HEK293 (cell line): ENCODE measurements around the gene SEC24C.
"Not testable (repeated sequence)": the region's sequence is repeated elsewhere in the genome, so short reads cannot be mapped to it uniquely, and the experiment has no call there.

ENCODE experiments used
- CTCF ChIA-PET: fragments of 350-600 bp; formaldehyde crosslinking; extraction: SDS; loops from one replicate; lab custom pipeline; 2021; ENCODE audit warnings: antibody characterized with exemption; lab: Yijun Ruan, JAX
- POLR2A ChIA-PET: fragments of 300-600 bp; formaldehyde crosslinking; extraction: SDS; loops from one replicate; lab custom pipeline; 2020; ENCODE audit warnings: antibody characterized with exemption, inconsistent platforms; lab: Yijun Ruan, JAX
- H3K27ac ChIP-seq: fragments of 200-500 bp; sonication (Bioruptor generic); 2 replicates; pipeline ENCODE4 v1.5.1; 2014; ENCODE audit warnings: low read depth, low read length, control low read depth, inconsistent platforms; ENCODE audit errors: extremely low read depth
- H3K36me3 ChIP-seq, 2 experiments: fragments of 200-500 bp in 1 of 2; sonication (Bioruptor generic) in 1 of 2; 1 replicate in 1 of 2; 2 replicates in 1 of 2; pipeline ENCODE4 v1.5.1; 2014 to 2017; ENCODE audit warnings: inconsistent platforms in 2 of 2, low read length in 2 of 2; ENCODE audit not compliant: control insufficient read depth in 2 of 2, insufficient read depth in 1 of 2
- H3K4me1 ChIP-seq: fragments of 200-500 bp; sonication (Bioruptor generic); 2 replicates; pipeline ENCODE4 v1.5.1; 2014; ENCODE audit warnings: mild to moderate bottlenecking, low read length, inconsistent platforms; ENCODE audit not compliant: control insufficient read depth, insufficient read depth
- H3K4me3 ChIP-seq: 2 replicates; pipeline ENCODE4 v1.5.1; 2011; ENCODE audit warnings: low read depth, mild to moderate bottlenecking, control low read depth, low read length, moderate library complexity
- H3K9me3 ChIP-seq: fragments of 200-500 bp; sonication (Bioruptor generic); 2 replicates; pipeline ENCODE4 v1.5.1; 2014; ENCODE audit warnings: low read depth, low read length, inconsistent platforms; ENCODE audit not compliant: control insufficient read depth, insufficient read depth
- CTCF ChIP-seq: fragments of 450-650 bp; formaldehyde crosslinking; IDR thresholded peaks from 2 replicates; pipeline ENCODE4 v1.5.1; 2016; ENCODE audit warnings: missing biosample characterization, missing genetic modification characterization
- ELK4 ChIP-seq: IDR thresholded peaks from 2 replicates; pipeline ENCODE4 v1.6.1; 2011; ENCODE audit warnings: mild to moderate bottlenecking, low read depth, low read length, borderline replicate concordance
- GLIS1 ChIP-seq: fragments of 450-650 bp; formaldehyde crosslinking; IDR thresholded peaks from 2 replicates; pipeline ENCODE4 v1.5.1; 2016; ENCODE audit warnings: missing biosample characterization, missing genetic modification characterization
- ZBTB10 ChIP-seq: fragments of 450-650 bp; formaldehyde crosslinking; IDR thresholded peaks from 2 replicates; pipeline ENCODE4 v1.5.1; 2016; ENCODE audit warnings: missing biosample characterization, missing genetic modification characterization
- ZBTB17 ChIP-seq: fragments of 450-650 bp; formaldehyde crosslinking; IDR thresholded peaks from 2 replicates; pipeline ENCODE4 v1.5.1; 2016; ENCODE audit warnings: missing biosample characterization, missing genetic modification characterization
- ZNF132 ChIP-seq: fragments of 450-650 bp; formaldehyde crosslinking; IDR thresholded peaks from 2 replicates; pipeline ENCODE4 v1.5.1; 2017; ENCODE audit warnings: missing biosample characterization, missing genetic modification characterization, borderline replicate concordance
- ZNF157 ChIP-seq: fragments of 450-650 bp; formaldehyde crosslinking; IDR thresholded peaks from 2 replicates; pipeline ENCODE4 v1.5.1; 2016; ENCODE audit warnings: missing biosample characterization, missing genetic modification characterization
- ZNF184 ChIP-seq: fragments of 450-650 bp; IDR thresholded peaks from 2 replicates; pipeline ENCODE4 v1.5.1; 2018; ENCODE audit warnings: missing biosample characterization, mild to moderate bottlenecking, missing genetic modification characterization
- ZNF19 ChIP-seq: fragments of 450-650 bp; formaldehyde crosslinking; IDR thresholded peaks from 2 replicates; pipeline ENCODE4; 2016; ENCODE audit warnings: missing biosample characterization, missing genetic modification characterization, low read depth
- ZNF211 ChIP-seq: fragments of 450-650 bp; formaldehyde crosslinking; IDR thresholded peaks from 2 replicates; pipeline ENCODE4 v1.5.1; 2016; ENCODE audit warnings: low read depth, missing biosample characterization, missing genetic modification characterization
- ZNF223 ChIP-seq: fragments of 450-650 bp; formaldehyde crosslinking; IDR thresholded peaks from 2 replicates; pipeline ENCODE4 v1.5.1; 2016; ENCODE audit warnings: missing biosample characterization, missing genetic modification characterization
- ZNF266 ChIP-seq: fragments of 450-650 bp; formaldehyde crosslinking; IDR thresholded peaks from 2 replicates; pipeline ENCODE4 v1.5.1; 2016; ENCODE audit warnings: missing biosample characterization, missing genetic modification characterization, low read depth
- ZNF350 ChIP-seq: fragments of 450-650 bp; formaldehyde crosslinking; IDR thresholded peaks from 2 replicates; pipeline ENCODE4 v1.5.0; 2017; ENCODE audit warnings: missing biosample characterization, mild to moderate bottlenecking, missing genetic modification characterization
- ZNF514 ChIP-seq: fragments of 450-650 bp; formaldehyde crosslinking; IDR thresholded peaks from 2 replicates; pipeline ENCODE4 v1.5.1; 2016; ENCODE audit warnings: missing biosample characterization, missing genetic modification characterization
- ZNF529 ChIP-seq: fragments of 450-650 bp; formaldehyde crosslinking; IDR thresholded peaks from 2 replicates; pipeline ENCODE4 v1.5.1; 2017; ENCODE audit warnings: missing genetic modification characterization, missing biosample characterization; ENCODE audit not compliant: insufficient replicate concordance
- ZNF639 ChIP-seq: fragments of 450-650 bp; formaldehyde crosslinking; IDR thresholded peaks from 2 replicates; pipeline ENCODE4 v1.5.1; 2016; ENCODE audit warnings: missing biosample characterization, missing genetic modification characterization
- ZNF701 ChIP-seq: fragments of 450-650 bp; formaldehyde crosslinking; IDR thresholded peaks from 2 replicates; pipeline ENCODE4 v1.5.1; 2016; ENCODE audit warnings: missing biosample characterization, missing genetic modification characterization
- ZNF76 ChIP-seq: fragments of 450-650 bp; formaldehyde crosslinking; IDR thresholded peaks from 2 replicates; pipeline ENCODE4; 2016; ENCODE audit warnings: low read depth, missing biosample characterization, missing genetic modification characterization, borderline replicate concordance
- ZSCAN23 ChIP-seq: fragments of 450-650 bp; formaldehyde crosslinking; IDR thresholded peaks from 2 replicates; pipeline ENCODE4 v1.5.1; 2016; ENCODE audit warnings: missing biosample characterization, missing genetic modification characterization
- ZSCAN5A ChIP-seq: fragments of 450-650 bp; formaldehyde crosslinking; IDR thresholded peaks from 2 replicates; pipeline ENCODE4 v1.5.1; 2016; ENCODE audit warnings: missing biosample characterization, missing genetic modification characterization

The SEC24C gene

GRCh38 chr10:73786512-73786885, 42.3 kb downstream of the SEC24C start:
- peaks cover 8% of the 10 kb centered on the region; the same call in 1 of the 2 replicates for H3K4me1 ChIP-seq
- TF ChIP-seq ZNF19 (tag by site-specific recombination): no peak
- TF ChIP-seq ZNF211 (tag by site-specific recombination): no peak
- no peak for TF ChIP-seq ZNF132 (tag by site-specific recombination)
- no peak for TF ChIP-seq ZBTB10
- 0 out of 2 replicates have a peak, but pooled peaks have one; percentile 42 for TF ChIP-seq ZNF76
- no peak for TF ChIP-seq ZNF639 (tag by site-specific recombination)
- no peak for TF ChIP-seq ZNF529
- TF ChIP-seq ZBTB17 (tag by site-specific recombination): peak; percentile 4; the same call in 1 of the 2 replicates
- peaks cover 0 to 44% of the 10 kb centered on the region in 2 experiments; a peak in 2 of 3 replicates for H3K36me3 ChIP-seq
- H3K9me3 ChIP-seq: no peaks in the 10 kb centered on the region
- POLR2A ChIA-PET: interaction anchor here (0.8 to 2.1 kb wide), 8 partner anchors 9 to 392 kb away, joined by 3 to 18 read pairs (median 5); a partner anchor contains a TSS
- H3K4me3 ChIP-seq: peak overlapping the region; percentile 93
- CTCF ChIA-PET: interaction anchor here (1.0 kb wide), 1 partner anchor 295 kb away, joined by 4 read pairs; no protein-coding TSS in a partner anchor
- 0 out of 2 replicates have a peak overlapping the region, but pooled peaks have one; percentile 74 for H3K27ac ChIP-seq

GRCh38 chr10:73787031-73787800, 43.0 kb downstream of the SEC24C start:
- not testable (repeated sequence) for H3K4me1 ChIP-seq, H3K27ac ChIP-seq, H3K9me3 ChIP-seq, H3K4me3 ChIP-seq
- ChIA-PET POLR2A (interaction anchor here (0.8 to 2.1 kb wide), 4 partner anchors 8 to 391 kb away, joined by 3 to 18 read pairs (median 6); a partner anchor contains a TSS), CTCF (interaction anchor here (0.7 to 1.0 kb wide), 2 partner anchors 294 to 486 kb away, joined by 3 to 4 read pairs; no protein-coding TSS in a partner anchor)
- peaks cover 0 to 51% of the 10 kb centered on the region in 2 experiments; a peak in 2 of 3 replicates for H3K36me3 ChIP-seq

- CTCF ChIA-PET: interaction anchor here (0.7 kb wide), 1 partner anchor 55 kb away, joined by 3 read pairs; no protein-coding TSS in a partner anchor
- no peak for TF ChIP-seq ZNF223 (tag by site-specific recombination)
- TF ChIP-seq ZNF157: no peak
- no peak for TF ChIP-seq CTCF (tag by site-specific recombination)
- TF ChIP-seq ZBTB17 (tag by site-specific recombination): no peak
- no peak for TF ChIP-seq ZNF266 (tag by site-specific recombination)
- no peak for TF ChIP-seq ZNF350 (tag by site-specific recombination)
- no peak for TF ChIP-seq ZSCAN5A (tag by site-specific recombination)
- TF ChIP-seq ZNF514 (tag by site-specific recombination): no peak
- no peak for TF ChIP-seq ELK4
- TF ChIP-seq ZSCAN23 (tag by site-specific recombination): no peak
- no peak for TF ChIP-seq ZNF184
- TF ChIP-seq ZNF701 (tag by site-specific recombination): no peak
- no peak for TF ChIP-seq GLIS1 (tag by site-specific recombination)
Observed at GRCh38 chr10:73788864-73789658, 44.9 kb downstream of the SEC24C start.

More at GRCh38 chr10:73788864-73789658, 44.9 kb downstream of the SEC24C start:
- POLR2A ChIA-PET: no interaction called here
- H3K27ac ChIP-seq: no peak overlapping the region
- peaks cover 0 to 64% of the 10 kb centered on the region in 2 experiments; a peak in 2 of 3 replicates for H3K36me3 ChIP-seq
- H3K4me1 ChIP-seq: peaks cover 5% of the 10 kb centered on the region; the same call in 1 of the 2 replicates
- H3K4me3 ChIP-seq: no peak overlapping the region
- no peaks in the 10 kb centered on the region for H3K9me3 ChIP-seq
